ENCODE data around the gene LCAT.
"Not testable (repeated sequence)": the region's sequence is repeated elsewhere in the genome, so short reads cannot be mapped to it uniquely, and the experiment has no call there.

LCAT gene, protein sequence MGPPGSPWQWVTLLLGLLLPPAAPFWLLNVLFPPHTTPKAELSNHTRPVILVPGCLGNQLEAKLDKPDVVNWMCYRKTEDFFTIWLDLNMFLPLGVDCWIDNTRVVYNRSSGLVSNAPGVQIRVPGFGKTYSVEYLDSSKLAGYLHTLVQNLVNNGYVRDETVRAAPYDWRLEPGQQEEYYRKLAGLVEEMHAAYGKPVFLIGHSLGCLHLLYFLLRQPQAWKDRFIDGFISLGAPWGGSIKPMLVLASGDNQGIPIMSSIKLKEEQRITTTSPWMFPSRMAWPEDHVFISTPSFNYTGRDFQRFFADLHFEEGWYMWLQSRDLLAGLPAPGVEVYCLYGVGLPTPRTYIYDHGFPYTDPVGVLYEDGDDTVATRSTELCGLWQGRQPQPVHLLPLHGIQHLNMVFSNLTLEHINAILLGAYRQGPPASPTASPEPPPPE

DNA sequence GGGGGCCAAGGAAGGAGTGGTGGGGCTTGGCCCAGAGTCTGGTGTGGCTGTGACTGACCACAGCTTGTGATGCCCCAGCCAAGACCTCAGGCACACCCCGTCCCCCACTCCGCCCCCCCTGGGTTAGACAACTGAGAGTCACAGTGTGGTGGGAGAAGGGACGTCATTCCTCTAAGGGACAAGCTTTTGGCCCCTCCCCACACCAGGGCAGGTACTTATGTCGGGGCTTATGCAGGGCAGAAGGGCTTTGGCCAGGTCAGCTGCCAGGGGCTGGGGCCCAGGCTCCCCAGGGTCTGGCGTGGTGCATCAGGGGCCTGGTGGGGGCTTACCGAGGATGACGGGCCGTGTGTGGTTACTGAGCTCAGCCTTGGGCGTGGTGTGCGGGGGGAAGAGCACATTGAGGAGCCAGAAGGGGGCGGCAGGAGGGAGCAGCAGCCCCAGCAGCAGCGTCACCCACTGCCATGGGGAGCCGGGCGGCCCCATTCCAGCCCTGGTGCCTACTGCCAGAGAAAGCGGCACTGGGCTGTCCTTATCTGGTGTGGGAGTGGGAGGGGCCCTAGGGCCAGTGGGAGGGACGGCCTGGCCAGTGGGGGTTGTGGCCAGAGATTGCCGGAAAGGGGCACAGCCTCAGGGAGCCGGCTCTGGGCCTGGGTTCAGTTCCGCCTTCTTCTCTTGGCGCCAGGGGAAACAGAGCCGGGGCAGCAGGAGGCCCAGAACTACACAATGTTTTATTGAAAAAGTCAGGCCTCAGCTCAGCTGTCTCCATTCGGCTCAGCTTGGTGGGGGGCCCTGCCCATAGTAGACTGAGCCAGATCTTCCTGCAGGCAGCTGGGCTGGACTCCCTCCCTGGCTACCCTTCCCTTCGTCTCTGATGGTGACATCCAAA is at the start of gene LCAT:
LCAT (minus strand) TSS at position 502 of the 886 bp plus-strand sequence; CDS start at position 483, 19 bp downstream.
- DNase-seq (ENCODE audit: low spot score) = no peak

DNA sequence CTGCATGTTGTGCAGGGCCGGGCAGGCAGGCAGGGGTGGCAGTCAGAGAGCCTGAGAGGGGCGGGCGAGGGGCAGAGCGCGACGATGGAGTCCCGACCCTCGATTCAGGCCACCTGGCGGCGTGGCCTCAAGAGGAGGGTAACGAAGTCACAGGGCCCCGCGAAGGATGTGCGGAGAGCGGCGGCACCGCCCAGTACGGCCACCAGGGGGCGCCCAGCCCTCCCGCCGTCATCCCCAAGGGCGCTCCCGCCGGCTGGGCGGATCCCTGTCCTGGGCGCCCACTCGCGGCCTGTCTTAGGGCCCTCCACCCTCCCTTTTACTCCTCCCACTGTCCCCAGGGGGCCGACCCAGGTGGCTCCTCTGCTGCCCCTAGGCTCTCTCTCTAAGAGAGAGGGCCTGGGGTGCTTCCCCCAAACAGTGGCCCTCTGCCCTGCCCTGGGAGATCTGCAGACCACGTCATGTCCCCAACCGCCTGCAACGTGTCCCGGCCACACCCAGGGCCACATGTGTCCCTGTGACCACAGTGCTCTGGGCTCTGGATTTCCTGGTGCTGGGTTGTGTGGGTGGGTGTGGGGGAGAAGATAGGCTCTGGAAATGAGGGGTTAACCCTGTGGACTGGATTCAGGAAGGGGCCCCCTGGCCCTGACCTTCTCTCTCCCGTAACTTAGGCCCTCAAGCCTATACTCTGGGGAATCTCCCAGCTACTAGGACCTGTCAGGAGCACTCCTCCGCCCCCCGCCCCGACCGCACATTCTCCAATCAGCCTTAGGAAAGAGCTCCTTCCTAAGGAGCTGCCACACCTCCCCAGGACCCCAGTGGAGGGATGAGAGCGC is 49.5 kb upstream of the LCAT start:
- peak; percentile 83 for DNase-seq (ENCODE audit: low spot score)

DNA sequence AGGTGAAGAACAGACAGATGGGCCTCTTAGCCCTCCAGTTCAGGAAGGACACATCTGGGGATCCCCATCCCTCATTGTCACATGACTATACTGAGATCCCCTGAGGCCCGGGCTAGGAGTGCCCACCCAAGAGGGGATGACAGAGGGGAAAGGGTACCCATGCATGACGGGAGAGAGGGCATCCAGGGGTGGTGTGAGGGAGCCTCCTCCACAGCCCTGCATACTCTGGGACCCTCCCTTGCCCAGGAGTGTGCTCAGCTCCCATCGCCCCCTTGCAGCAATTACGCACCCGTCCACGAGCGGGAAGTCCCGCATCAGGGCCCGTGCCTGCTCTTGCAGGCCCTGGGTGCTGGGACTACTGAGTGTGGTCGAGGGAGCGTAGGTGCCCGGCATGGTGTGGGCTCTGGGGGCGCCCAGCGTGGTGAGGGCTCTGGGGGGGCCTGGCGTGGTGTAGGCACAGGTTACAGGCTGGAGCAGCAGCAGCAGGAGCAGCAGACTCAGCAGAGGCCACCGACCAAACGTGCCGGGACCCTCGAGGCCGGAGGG is 48.8 kb upstream of the LCAT start:
- no peak for DNase-seq (ENCODE audit: low spot score)

DNA sequence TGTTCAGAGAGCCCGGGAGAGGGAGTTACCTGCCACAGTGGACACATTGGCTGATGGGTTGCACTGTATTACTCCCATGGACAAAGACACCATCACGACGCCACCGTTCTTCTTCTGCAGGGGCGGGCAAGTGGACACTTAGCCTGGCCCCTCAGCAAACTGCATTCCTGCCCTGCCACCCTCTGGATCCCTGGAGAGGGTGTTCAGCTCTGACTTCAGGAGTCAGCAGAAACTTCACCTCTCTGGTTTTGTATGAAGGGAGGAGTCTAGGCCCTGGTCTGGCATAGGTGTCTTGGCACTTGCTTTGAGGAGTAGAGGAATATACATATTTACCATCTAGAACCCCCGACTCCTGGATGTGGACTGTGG is 46.1 kb upstream of the LCAT start:
- no peak for DNase-seq (ENCODE audit: low spot score)

DNA sequence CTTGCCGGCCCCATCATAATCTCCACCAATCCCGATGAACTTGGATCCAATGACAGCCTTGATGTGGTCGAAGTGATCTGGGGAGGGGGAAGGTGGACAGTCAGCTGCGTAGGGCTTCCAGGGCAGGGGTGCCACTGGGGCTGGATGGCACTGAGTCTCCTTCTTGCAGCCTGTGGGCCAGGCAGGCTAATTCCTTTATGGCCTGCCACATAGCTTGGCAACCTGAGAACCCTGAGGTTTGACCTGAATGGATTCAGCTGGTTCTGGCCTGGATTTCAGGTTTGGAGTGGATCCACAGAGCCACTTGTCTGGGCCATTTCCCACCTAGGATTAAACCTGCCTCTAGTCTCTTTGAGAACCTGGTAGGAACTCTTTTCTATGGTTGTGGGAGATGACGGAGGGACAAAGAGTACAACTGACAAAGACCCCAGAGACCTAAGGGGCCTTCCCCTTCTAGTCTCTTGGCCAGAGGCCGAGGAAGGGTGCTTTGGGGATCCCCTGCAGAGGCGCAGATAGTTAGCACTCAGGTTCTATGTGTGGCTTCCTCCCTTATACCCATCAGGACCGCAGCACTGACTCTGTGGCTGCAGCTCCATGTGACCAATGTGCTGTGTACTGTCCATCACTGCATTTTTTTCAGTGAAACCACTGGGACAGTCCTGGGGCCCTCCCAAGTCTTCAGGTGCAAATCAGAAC is 45.5 kb upstream of the LCAT start:
- no peak for DNase-seq (ENCODE audit: low spot score)

DNA sequence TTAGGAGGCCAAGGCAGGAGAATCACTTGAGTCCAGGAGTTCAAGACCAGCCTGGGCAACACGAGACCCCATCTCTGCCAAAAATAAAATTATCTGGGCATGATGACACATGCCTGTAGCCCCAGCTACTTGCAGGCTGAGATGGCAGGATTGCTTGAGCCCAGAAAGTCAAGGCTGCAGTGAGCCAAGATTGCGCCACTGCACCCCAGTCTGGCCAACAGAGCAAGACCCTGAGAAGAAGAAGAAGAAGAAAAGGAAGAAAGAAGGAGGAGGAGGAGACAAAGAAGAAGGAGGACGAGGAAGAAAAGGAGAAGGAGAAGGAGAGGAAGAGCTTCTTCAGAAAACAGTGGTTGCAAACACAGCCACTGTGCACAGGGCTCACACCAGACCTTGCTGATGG is 44.8 kb upstream of the LCAT start:
- no peak for DNase-seq (ENCODE audit: low spot score)

DNA sequence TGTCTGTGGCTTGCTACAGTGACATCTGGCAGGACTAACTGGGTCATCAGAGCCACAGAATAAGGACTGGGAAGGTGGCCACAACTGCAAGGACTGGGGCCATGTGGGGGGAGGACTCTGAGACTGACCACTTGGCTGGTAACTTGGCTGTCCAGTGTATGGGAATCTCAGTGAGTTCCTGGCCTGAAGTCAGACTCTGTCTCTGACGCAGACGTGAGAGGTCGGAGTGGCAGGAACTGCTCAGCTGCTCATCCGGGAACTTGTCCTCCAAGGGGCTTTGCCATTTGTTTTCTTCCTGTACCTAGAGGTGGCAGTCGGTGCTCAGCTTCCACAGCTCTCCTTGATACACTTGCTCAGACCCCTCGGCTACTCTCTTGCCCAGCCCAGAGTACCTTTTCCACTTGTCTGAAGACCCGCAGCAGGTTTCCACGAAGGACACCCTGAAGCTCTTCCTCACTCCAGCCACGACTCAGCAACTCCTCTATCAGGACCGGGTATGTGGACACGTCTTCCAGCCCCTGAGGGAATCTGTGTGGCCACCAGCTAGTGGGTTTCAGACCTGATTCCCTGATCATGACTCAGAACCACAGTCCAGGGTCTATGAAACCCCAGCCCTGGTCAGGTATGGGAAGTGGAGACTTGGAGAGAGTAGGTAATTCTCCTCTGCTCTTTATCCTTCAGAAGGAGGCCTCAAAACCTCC is 43.7 kb upstream of the LCAT start:
- no peak for DNase-seq (ENCODE audit: low spot score)

DNA sequence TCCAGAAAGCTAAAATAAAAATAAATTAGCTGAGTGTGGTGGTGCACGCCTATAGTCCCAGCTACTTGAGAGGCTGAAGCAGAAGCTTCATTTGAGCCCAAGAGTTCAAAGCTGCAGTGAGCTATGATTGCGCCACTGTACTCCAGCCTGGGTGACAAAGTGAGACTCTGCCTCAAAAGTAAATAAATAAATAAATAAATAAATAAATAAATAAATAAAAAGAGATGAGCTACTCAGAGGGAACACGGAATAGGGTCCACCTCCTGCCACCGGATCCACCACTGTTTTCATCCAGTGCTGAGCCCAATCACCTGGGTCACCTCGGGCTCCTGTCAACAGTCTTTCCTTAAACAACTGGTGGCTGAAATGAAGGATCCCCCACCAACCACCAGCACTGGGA is 43.0 kb upstream of the LCAT start:
- no peak for DNase-seq (ENCODE audit: low spot score)

DNA sequence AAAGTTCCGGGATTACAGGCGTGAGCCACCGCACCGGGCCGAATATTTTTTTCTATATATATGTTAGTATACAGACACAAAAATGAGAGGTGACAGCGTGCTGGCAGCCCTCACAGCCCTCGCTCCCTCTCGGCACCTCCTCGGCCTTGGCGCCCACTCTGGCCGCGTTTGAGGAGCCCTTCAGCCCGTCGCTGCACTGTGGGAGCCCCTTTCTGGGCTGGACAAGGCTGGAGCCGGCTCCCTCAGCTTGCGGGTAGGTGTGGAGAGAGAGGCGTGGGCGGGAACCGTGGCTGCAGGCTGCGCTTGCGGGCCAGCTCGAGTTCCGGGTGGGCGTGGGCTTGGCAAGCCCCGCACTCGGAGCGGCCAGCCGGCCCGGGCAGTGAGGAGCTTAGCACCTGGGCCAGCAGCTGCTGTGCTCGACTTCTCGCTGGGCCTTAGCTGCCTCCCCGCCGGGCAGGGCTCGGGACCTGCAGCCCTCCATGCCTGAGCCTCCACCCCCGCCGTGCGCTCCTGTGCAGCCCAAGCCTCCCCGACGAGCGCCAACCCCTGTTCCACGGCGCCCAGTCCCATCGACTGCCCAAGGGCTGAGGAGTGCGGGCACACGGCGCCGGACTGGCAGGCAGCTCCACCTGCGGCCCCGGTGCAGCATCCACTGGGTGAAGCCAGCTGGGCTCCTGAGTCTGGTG is 38.2 kb upstream of the LCAT start:
- DNase-seq (ENCODE audit: low spot score) = no peak

DNA sequence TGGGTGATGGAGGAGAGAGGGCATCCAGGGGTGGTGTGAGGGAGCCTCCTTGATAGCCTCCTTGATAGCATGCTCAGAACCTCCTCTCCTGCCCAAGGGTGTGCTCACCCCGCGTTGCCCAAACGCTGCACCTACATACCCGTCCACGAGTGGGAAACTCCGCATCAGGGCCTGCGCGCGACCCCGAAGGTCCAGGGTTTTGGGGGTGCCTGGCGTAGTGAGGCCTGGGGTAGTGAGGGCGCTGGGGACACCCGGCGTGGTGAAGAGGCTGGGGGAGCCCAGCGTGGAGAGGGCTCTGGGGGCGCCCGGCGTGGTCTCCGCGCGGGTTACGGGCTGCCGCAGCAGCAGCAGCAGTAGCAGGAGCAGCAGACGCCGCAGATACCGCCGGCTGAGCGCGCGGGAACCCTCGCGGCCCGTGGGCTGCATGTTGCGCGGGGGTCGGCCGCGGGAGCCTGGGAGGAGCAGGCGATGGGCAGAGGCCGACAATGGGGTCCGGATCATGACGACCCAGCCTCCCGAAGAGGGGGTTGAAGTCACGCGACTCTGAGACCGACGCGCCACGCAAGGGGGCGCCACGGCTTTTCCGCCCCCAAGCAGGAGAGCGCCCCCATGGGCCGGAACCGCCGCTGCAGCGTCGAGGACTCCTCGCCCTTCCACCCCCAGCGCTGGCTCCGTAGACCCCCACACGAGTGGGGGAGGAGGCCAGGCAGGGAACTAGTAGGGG is 36.2 kb upstream of the LCAT start, which contains the start of gene DPEP3:
DPEP3 (minus strand) TSS at position 545 of the 724 bp plus-strand sequence; CDS start at position 426, 119 bp downstream.
- DNase-seq (ENCODE audit: low spot score) = no peak

DNA sequence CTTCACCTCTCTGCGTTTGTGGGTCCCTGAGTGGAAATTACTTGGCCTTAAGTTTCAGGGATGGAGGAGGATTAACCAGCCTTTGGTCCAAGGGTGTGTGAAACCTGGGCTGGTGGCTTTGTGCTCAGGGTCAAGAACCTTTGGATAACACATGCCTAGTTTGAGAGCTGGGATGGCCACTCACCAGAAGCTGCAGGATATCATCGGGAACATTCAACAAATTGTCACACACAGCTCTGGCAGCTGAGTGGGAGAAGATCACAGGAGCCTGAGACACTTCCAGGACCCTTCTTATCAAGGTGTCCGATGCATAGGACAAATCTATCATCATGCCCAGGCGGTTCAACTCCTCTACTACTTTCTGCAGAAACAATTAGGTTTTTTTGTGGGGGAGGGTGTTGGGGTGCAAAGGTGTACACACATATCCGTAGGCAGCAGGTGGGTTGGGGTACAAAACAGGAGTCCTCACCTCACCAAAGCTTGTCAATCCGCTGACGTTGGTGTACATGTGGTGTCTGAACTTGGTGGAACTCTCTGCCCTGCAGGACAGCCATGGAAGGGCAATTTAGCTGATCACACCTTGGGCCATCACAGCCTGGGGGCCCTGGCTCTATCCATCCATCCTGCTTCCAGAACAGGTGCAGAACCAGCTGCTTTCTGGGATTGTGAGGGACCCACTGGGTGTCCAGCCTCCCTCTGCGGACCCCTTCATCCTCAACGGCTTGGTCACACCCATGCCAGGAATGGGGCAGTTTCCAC is 33.7 kb upstream of the LCAT start:
- no peak for DNase-seq (ENCODE audit: low spot score)

DNA sequence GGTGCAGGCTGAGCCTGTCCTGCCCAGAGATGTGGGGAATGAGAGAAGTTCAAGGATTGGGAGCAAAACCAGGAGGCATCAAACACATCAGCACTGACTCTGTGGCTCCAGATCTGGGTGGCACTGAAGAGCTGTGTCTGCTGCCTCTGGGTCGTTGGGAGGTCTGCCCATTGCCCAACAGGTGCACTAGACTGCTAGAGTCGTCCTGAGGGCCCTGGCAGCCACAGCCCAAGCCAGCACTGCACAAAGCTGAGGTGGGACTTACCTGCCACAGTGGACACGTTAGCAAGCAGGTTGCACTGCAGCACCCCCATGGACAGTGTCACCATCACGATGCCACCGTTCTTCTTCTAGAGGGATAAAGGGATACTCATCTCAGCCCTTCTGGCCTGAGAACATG is 33.1 kb upstream of the LCAT start:
- no peak for DNase-seq (ENCODE audit: low spot score)

DNA sequence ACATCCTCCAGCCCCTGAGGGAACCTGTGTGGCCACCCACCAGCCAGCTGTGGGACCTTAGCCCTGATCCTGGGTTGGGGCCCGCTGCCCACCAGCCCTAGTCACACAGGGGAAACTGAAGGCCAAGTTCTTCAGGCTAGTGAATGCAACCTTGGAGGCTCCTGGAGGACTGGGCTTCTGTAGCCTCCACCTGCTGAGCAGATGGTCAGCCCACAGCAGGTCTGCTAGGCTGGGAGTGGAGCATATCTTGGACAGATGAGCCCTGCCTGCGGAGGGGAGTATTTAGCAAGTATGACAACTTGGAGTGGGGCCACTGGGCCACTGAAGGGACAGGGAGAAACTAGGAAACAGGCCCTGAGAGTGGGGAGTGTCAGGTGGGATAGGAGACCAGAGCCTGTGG is 32.3 kb upstream of the LCAT start:
- DNase-seq (ENCODE audit: low spot score) = no peak

DNA sequence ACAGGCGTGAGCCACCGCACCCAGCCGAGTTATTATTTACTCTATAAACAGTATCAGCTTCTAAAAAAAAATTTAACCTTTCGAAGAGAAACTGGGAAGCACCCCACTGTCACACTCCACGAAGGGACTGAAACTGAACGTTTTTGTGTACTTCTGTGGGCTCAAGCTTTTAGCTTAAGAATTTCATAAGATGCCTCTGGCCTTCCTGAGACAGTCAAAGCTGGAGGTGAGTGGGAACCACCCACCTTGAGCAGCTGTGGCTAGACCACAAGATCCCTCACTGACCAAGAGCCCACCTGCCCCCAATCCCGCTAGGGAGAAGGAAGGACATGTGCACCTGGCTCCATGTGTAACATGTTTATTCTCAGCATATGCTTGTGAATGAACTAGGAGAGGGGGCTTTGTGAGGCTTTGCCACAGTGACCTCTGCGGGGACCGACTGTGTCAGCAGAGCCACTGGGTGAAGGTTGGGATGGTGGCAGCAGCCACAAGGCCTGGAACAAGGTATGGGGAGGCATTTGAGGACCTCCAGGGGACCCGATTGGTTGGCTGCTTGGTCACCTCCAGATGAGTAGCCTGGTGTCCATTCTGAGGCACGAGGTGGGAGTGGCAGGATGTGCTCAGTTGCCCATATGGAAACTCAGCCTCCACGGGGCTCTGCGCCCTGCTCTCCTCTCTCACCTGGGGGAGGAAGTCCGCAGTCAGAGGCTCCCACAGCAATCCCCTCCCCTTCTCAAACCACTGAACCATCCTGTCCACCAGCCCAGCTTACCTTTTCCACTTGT is 31.6 kb upstream of the LCAT start:
- DNase-seq (ENCODE audit: low spot score) = no peak

DNA sequence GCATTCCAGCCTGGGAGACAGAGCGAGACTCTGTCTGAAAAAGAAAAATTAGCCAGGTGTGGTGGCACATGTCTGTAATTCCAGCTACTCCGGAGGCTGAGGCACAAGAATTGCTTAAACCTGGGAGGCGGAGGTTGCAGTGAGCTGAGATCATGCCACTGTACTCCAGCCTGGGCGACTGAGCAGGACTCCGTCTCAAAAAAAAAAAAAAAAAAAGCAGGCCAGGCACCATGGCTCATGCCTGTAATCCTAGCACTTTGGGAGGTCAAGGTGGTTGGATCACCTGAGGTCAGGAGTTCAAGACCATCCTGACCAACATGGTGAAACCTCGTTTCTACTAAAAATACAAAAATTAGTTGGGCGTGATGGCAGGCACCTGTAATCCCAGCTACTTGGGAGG is 28.4 kb upstream of the LCAT start:
- not testable (repeated sequence) for DNase-seq (ENCODE audit: low spot score)

DNA sequence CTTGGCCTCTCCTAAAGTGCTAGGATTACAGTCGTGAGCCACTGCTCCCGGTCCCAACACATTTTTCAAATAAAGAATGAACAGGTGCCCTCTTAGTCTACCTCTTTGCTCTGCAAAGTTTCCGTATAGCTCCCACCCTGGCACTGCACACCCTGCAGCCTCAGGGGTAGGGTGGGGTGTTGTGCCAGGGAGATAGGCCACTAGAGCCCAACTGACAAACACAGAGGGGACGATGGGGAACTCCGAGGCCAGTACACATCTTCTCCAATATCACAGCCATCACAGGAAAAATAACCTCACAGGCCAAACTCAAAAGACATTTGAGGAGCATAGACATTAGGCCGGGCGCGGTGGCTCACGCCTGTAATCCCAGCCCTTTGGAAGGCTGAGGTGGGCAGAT is 27.2 kb upstream of the LCAT start:
- DNase-seq (ENCODE audit: low spot score) = no peak

DNA sequence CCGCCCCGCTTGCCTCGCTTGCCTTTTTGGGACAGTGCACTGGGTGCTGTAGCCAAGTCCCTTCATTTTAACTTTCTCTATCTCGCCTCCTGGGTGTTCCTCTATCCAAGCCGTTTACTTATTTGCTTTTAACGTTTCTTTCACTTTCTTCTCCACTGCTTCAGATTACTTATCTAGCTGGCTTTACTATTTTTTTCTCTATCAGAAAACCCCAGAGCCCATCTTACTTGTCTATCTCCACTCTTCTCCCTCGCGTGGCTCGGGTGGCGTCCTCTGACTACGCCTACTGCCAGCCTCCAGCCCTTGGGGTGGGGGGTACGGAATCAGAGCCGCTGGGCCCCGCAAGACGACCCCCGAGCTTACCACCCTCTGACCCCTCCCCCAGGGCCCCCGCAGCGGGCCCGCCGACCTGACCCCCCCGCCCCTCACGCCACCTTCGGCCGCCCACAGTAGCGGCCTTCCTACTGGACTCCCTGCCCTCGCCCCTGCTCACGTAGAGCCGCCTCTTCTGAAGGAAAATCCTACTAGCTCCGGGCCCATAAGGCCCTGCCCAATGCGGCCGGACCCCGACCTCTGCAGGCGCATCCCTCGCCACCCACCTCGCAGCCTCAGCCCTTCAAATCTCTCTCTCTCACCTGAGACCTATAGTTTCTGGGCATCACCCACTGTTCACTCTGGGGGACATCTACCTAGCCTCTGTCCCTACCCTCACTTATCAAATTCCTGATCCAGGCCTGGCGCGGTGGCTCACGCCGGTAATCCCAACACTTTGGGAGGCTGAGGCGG is 25.5 kb upstream of the LCAT start:
- peak; percentile 48 for DNase-seq (ENCODE audit: low spot score)
